A549 (cell line): ENCODE results near the gene MYT1. TPM values are rescaled to one million over a fixed set of nuclear protein-coding genes. Genes with fewer than 3 reads are reported as not detected.
A peak's percentile ranks its signal among the peaks of the same experiment; 100 is the strongest.

Experiments
- ATAC-seq, 2 experiments: fragments of 200-7000 bp in 1 of 2; fragments of >200 bp in 1 of 2; cut with Nextera tagmentation in 1 of 2; cut with Tn5 transposase in 1 of 2; 3 replicates each; pipeline versions ENCODE4 v1.8.0 to v1.9.1; 2018 to 2020; ENCODE audit warnings: mild to moderate bottlenecking in 1 of 2, moderate library complexity in 1 of 2
- CTCF ChIA-PET: fragments of 300-600 bp; sonication (Branson Sonifier 250); formaldehyde crosslinking; extraction: SDS; loops from one replicate; lab custom pipeline; 2021; ENCODE audit warnings: antibody characterized with exemption, inconsistent platforms; lab: Yijun Ruan, JAX
- POLR2A ChIA-PET: fragments of 350-600 bp; formaldehyde crosslinking; extraction: SDS; loops from one replicate; lab custom pipeline; 2021; ENCODE audit warnings: antibody characterized with exemption, inconsistent platforms; lab: Yijun Ruan, JAX
- DNase-seq, 2 experiments: peaks; one replicate each; pipeline versions ENCODE4 v3.0.0 to v3.0.0-alpha.2; 2011 to 2016; ENCODE audit warnings: low read depth in 1 of 2, low spot score in 1 of 2
- FAIRE-seq: peaks from 2 replicates; lab custom pipeline; 2011; peaks lifted over from hg19 to GRCh38; lab: Jason Lieb, UNC
- H3K27ac ChIP-seq, 2 experiments: fragments of >200 bp; sonication (Bioruptor Twin); formaldehyde crosslinking; 3 replicates each; pipeline ENCODE4 v1.5.1; 2016 to 2017
- H3K4me1 ChIP-seq: fragments of >200 bp; sonication (Bioruptor Twin); formaldehyde crosslinking; 3 replicates; pipeline ENCODE4 v1.6.1; 2016
- H3K4me2 ChIP-seq: fragments of >200 bp; sonication (Bioruptor Twin); formaldehyde crosslinking; 3 replicates; pipeline ENCODE4 v1.6.1; 2016
- H3K4me3 ChIP-seq: fragments of >200 bp; sonication (Bioruptor Twin); formaldehyde crosslinking; 3 replicates; pipeline ENCODE4 v1.5.1; 2016
- H3K9me3 ChIP-seq: fragments of >200 bp; sonication (Bioruptor Twin); formaldehyde crosslinking; 3 replicates; pipeline ENCODE4 v1.6.1; 2016
- CBX8 ChIP-seq: fragments of 200-600 bp; sonication (generic); IDR thresholded peaks from 2 replicates; pipeline ENCODE4 v1.6.1; 2016
- CHD2 ChIP-seq: fragments of 150-350 bp; IDR thresholded peaks from 2 replicates; pipeline ENCODE4 v1.6.1; 2014; ENCODE audit warnings: low read length; ENCODE audit not compliant: partially characterized antibody
- CHD4 ChIP-seq: fragments of 200-600 bp; sonication (generic); IDR thresholded peaks from 2 replicates; pipeline ENCODE4 v1.6.1; 2016; ENCODE audit warnings: antibody characterized with exemption, mild to moderate bottlenecking, borderline replicate concordance
- CTCF ChIP-seq: fragments of >200 bp; sonication (Bioruptor Twin); formaldehyde crosslinking; IDR thresholded peaks from 3 replicates; pipeline ENCODE4 v1.5.1; 2016
- EP300 ChIP-seq, 2 experiments: fragments of >200 bp; sonication (Bioruptor Twin); formaldehyde crosslinking; IDR thresholded peaks; 2 replicates in 1 of 2; 3 replicates in 1 of 2; pipeline ENCODE4 v1.6.1; 2016 to 2017
- HDAC2 ChIP-seq: fragments of 200-600 bp; sonication (generic); IDR thresholded peaks from 2 replicates; pipeline ENCODE4 v1.6.1; 2016
- HMGXB4 ChIP-seq: fragments of 250-450 bp; sonication (Bioruptor Pico); IDR thresholded peaks from 2 replicates; pipeline ENCODE4 v1.5.0; 2021; ENCODE audit warnings: mild to moderate bottlenecking, moderate library complexity, borderline replicate concordance
- HOXA7 ChIP-seq: fragments of 250-450 bp; sonication (Bioruptor Pico); IDR thresholded peaks from 2 replicates; pipeline ENCODE4 v1.5.0; 2020; ENCODE audit warnings: mild to moderate bottlenecking, moderate library complexity
- HOXB13 ChIP-seq: fragments of 250-450 bp; sonication (Bioruptor Pico); IDR thresholded peaks from 2 replicates; pipeline ENCODE4 v1.5.0; 2020; ENCODE audit warnings: low read depth, mild to moderate bottlenecking, moderate library complexity
- HOXB5 ChIP-seq: fragments of 250-450 bp; sonication (Bioruptor Pico); IDR thresholded peaks from 2 replicates; pipeline ENCODE4 v1.5.0; 2020; ENCODE audit warnings: mild to moderate bottlenecking, moderate library complexity
- JUN ChIP-seq, 2 experiments: fragments of >200 bp; sonication (Bioruptor Twin); formaldehyde crosslinking; IDR thresholded peaks; 2 replicates in 1 of 2; 3 replicates in 1 of 2; pipeline ENCODE4 v1.6.1; 2016 to 2017
- KDM5A ChIP-seq: fragments of 200-600 bp; sonication (generic); IDR thresholded peaks from 2 replicates; pipeline ENCODE4 v1.6.1; 2016; ENCODE audit warnings: antibody characterized with exemption, mild to moderate bottlenecking
- MAFK ChIP-seq: fragments of 450-650 bp; IDR thresholded peaks from 2 replicates; pipeline ENCODE4 v1.6.1; 2014; ENCODE audit not compliant: partially characterized antibody
- MAX ChIP-seq: IDR thresholded peaks from 2 replicates; pipeline ENCODE4 v1.6.1; 2012
- MAZ ChIP-seq: fragments of 150-350 bp; IDR thresholded peaks from 2 replicates; pipeline ENCODE4 v1.6.1; 2014; ENCODE audit warnings: antibody characterized with exemption, low read depth, low read length, borderline replicate concordance
- MYC ChIP-seq: IDR thresholded peaks from 2 replicates; pipeline ENCODE4 v1.6.1; 2012; ENCODE audit warnings: mild to moderate bottlenecking, inconsistent platforms, low read length, improper control_type of control experiment, borderline replicate concordance
- NPAS2 ChIP-seq: fragments of 250-450 bp; sonication (Bioruptor Pico); IDR thresholded peaks from 2 replicates; pipeline ENCODE4 v1.8.0; 2022; ENCODE audit warnings: mild to moderate bottlenecking, moderate library complexity, borderline replicate concordance
- POLR2AphosphoS2 ChIP-seq: conservative IDR thresholded peaks from 2 replicates; pipeline ENCODE4 v1.6.1; 2012; ENCODE audit warnings: low read length, improper control_type of control experiment, inconsistent platforms
- RAD21 ChIP-seq, 2 experiments: fragments of >200 bp in 1 of 2; sonication (Bioruptor Twin) in 1 of 2; formaldehyde crosslinking in 1 of 2; IDR thresholded peaks in 1 of 2; conservative IDR thresholded peaks in 1 of 2; 2 replicates in 1 of 2; 3 replicates in 1 of 2; pipeline ENCODE4 v1.6.1; 2012 to 2018; ENCODE audit warnings: inconsistent platforms in 1 of 2
- RFX5 ChIP-seq: fragments of 450-650 bp; IDR thresholded peaks from 2 replicates; pipeline ENCODE4 v1.7.1; 2014; ENCODE audit warnings: antibody characterized with exemption, mild to moderate bottlenecking, moderate library complexity
- RNF2 ChIP-seq: fragments of 200-600 bp; sonication (generic); IDR thresholded peaks from 2 replicates; pipeline ENCODE4 v1.6.1; 2016; ENCODE audit warnings: low read depth, mild to moderate bottlenecking, antibody characterized with exemption, moderate library complexity, borderline replicate concordance
- WGBS: methylation state at CpG from one replicate; pipeline ENCODE4 v1.1.6; 2017; ENCODE audit errors: missing lambda C conversion rate; 5-methylcytosine and 5-hydroxymethylcytosine counted together
- polyA plus RNA-seq, 4 experiments: library from polyadenylated mRNA; depleted of rRNA in 3 of 4; stranded (reverse); fragments of >200 nt; fragmentation: RNase III in 1 of 4; extraction: RNeasy Plus Mini Kit Qiagen cat#74134 plus additional on column Dnase treatment in 1 of 4; gene quantifications; 2 replicates in 3 of 4; 3 replicates in 1 of 4; pipeline ENCODE4 v1.2.3, GENCODE V29; 2011 to 2017
- TF ChIP-seq, protein P1 (sequence below): fragments of >200 bp; sonication (Bioruptor Twin); formaldehyde crosslinking; IDR thresholded peaks from 2 replicates; pipeline ENCODE4 v1.6.1; 2016
- TF ChIP-seq, protein P2 (sequence below): fragments of 450-650 bp; IDR thresholded peaks from 2 replicates; pipeline ENCODE4 v1.6.1; 2014; ENCODE audit warnings: antibody characterized with exemption

MYT1 gene
- polyA plus RNA-seq, 2 of the 4 experiments (the other 2 are of a cell fraction): 0.21 to 0.22 TPM

DNA sequence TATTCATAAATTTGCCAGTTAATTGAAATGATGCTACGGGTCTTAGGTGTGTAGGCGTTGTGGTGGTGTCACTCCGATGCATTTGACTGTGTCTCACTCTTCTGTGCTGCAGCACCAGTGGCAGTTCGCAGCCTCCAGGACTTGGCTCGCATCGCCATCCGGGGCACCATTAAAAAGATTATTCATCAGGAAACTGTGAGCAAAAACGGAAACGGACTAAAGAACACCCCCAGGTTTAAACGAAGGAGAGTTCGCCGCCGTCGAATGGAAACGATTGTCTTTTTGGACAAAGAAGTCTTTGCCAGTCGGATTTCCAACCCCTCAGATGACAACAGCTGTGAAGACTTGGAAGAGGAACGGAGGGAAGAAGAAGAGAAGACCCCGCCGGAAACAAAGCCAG is 108.9 kb downstream of the MYT1 start:
- no peaks in the 10 kb centered on the region for H3K4me1 ChIP-seq
- DNase-seq (no peak), FAIRE-seq (no peak), ATAC-seq (no peak)
- whole genome bisulfite sequencing: 90% methylated on average over 19 of the region's 19 CpGs
- no peaks in the 10 kb centered on the region for H3K9me3 ChIP-seq
- no peak overlapping the region for H3K4me2 ChIP-seq
- no peak overlapping the region for H3K27ac ChIP-seq
- POLR2A ChIA-PET: no interaction called here
- TF ChIP-seq, protein P1, sequence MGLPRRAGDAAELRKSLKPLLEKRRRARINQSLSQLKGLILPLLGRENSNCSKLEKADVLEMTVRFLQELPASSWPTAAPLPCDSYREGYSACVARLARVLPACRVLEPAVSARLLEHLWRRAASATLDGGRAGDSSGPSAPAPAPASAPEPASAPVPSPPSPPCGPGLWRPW: no peak
- CTCF ChIA-PET: no interaction called here
- no peak overlapping the region for H3K4me3 ChIP-seq

DNA sequence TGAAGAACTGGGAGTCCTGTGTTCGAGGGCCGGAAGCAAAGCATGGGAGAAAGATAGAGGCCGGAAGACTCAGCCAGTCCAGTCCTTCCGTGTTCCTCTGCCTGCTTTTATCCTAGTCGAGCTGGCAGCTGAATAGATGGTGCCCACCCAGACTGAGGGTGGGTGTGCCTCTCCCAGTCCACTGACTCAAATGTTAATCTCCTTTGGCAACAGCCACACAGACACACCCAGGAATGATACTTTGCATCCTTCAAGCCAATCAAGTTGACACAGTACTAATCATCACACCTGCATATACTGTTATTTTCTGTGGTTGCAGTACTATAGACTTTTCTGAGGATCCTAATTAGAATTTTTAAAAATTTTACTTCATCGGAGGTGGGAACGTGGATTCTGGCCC is 112.6 kb downstream of the MYT1 start:
- H3K4me3 ChIP-seq: no peak overlapping the region
- TF ChIP-seq JUN (IDR thresholded peaks at IDR 0.05) (no peak), HOXB5 (no peak), HDAC2 (no peak), HMGXB4 (no peak), KDM5A (no peak), CHD2 (no peak), MYC (no peak), MAFK (no peak), MAZ (no peak), RAD21 (conservative IDR thresholded peaks at IDR 0.05 in 1 of 2, IDR thresholded peaks at IDR 0.05 in 1 of 2) (no peak), CHD4 (no peak), RFX5 (no peak)
- TF ChIP-seq, all 56 proteins: peak for 0
- H3K4me2 ChIP-seq: no peak overlapping the region
- ATAC-seq (no peak), DNase-seq (no peak), FAIRE-seq (no peak)
- ChIA-PET POLR2A (no interaction called here), CTCF (interaction anchor here (0.9 kb wide), 1 partner anchor 21 kb away, joined by 3 read pairs; the partner anchor contains the start of gene PCMTD2)
- H3K9me3 ChIP-seq: no peaks in the 10 kb centered on the region
- no peaks in the 10 kb centered on the region for H3K4me1 ChIP-seq
- 92% methylated on average over 7 of the region's 7 CpGs for WGBS
- no peak overlapping the region for H3K27ac ChIP-seq

- 80% methylated on average over 9 of the region's 10 CpGs for WGBS
- CTCF ChIA-PET: interaction anchor here (0.8 to 0.9 kb wide), 2 partner anchors 22 to 107 kb away, joined by 3 read pairs; partner anchors contain the start of gene PCMTD2
- H3K4me2 ChIP-seq: no peak overlapping the region
- no peak for TF ChIP-seq RNF2
- H3K27ac ChIP-seq: no peak overlapping the region
- DNase-seq (no peak), ATAC-seq (no peak), FAIRE-seq (no peak)
- H3K9me3 ChIP-seq: no peaks in the 10 kb centered on the region
- POLR2A ChIA-PET: no interaction called here
- H3K4me1 ChIP-seq: no peaks in the 10 kb centered on the region
- no peak overlapping the region for H3K4me3 ChIP-seq
Measured at GRCh38 chr20:64277571-64278316, 113.5 kb downstream of the MYT1 start.

GRCh38 chr20:64278317-64278681 is 114.0 kb downstream of the MYT1 start:
- ATAC-seq (peak; percentile 53 to 54; a peak in 3 of 6 replicates), DNase-seq (no peak), FAIRE-seq (no peak)
- WGBS: 11% methylated on average over 1 of the region's 4 CpGs
- ChIA-PET POLR2A (no interaction called here), CTCF (interaction anchor here (0.8 kb wide), 1 partner anchor 108 kb away, joined by 3 read pairs; no protein-coding TSS in a partner anchor)
- no peaks in the 10 kb centered on the region for H3K9me3 ChIP-seq
- TF ChIP-seq EP300 (IDR thresholded peaks at IDR 0.05) (no peak), CTCF (no peak), RAD21 (conservative IDR thresholded peaks at IDR 0.05 in 1 of 2, IDR thresholded peaks at IDR 0.05 in 1 of 2) (no peak), NPAS2 (CRISPR knock-in tag) (no peak), KDM5A (no peak), RNF2 (no peak), CBX8 (no peak), MAX (no peak), HOXB13 (CRISPR knock-in tag) (no peak), HOXA7 (CRISPR knock-in tag) (no peak), HOXB5 (no peak), POLR2AphosphoS2 (no peak), RFX5 (no peak)
- TF ChIP-seq, protein P2, sequence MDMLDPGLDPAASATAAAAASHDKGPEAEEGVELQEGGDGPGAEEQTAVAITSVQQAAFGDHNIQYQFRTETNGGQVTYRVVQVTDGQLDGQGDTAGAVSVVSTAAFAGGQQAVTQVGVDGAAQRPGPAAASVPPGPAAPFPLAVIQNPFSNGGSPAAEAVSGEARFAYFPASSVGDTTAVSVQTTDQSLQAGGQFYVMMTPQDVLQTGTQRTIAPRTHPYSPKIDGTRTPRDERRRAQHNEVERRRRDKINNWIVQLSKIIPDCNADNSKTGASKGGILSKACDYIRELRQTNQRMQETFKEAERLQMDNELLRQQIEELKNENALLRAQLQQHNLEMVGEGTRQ: no peak
- TF ChIP-seq, protein P1: no peak
- no peak overlapping the region for H3K4me2 ChIP-seq
- H3K4me3 ChIP-seq: no peak overlapping the region
- no peaks in the 10 kb centered on the region for H3K4me1 ChIP-seq
- no peak overlapping the region for H3K27ac ChIP-seq
